GM11168 (cell line): Measurements from ENCODE around the gene CACNG1.
"Not testable (repeated sequence)": the region's sequence is repeated elsewhere in the genome, so short reads cannot be mapped to it uniquely, and the experiment has no call there.

ENCODE experiments used
- in situ Hi-C: fragments of 300-500 bp; cut with MboI; formaldehyde crosslinking; loops from one replicate; pipeline ENCODE4 v1.12.0; 2022; ENCODE audit warnings: low sequenced_read_pairs; ENCODE audit not compliant: unreplicated experiment

CACNG1 gene

DNA sequence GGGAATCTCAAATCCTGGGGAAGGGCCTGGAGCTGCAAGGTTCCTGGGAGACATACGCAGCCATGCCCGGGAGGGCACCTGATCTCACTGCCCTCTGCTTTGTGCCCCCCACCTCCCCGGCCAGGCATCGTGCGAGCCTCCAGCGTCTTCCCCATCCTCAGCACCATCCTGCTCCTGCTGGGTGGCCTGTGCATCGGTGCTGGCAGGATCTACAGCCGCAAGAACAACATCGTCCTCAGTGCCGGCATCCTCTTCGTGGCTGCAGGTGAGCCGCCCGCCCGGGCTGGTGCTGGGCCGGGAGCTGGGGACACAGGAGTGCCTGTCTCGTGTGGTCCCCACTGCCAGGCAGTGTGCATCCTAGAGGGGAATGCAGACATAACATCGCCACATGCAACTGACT lies 19.6 kb upstream of the CACNG1 start:
- in situ Hi-C loops = no loop called here

- in situ Hi-C loops = no loop called here
Measured at GRCh38 chr17:67025216-67025792, 19.1 kb upstream of the CACNG1 start.

DNA sequence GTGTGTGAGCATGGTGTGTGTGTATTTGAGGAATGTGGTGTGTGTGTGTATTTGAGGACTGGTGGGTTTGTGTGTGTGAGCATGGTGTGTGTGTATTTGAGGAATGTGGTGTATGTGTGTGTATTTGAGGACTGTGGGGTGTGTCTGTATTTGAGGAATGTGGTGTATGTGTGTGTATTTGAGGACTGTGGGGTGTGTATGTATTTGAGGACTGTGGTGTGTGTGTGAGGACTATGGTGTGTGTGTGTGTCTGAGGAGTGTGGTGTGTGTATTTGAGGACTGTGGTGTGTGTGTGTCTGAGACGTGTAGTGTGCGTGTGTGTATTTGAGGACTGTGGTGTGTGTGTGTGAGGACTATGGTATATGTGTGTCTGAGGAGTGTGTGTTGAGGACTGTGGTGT lies 18.0 kb upstream of the CACNG1 start:
- in situ Hi-C loops = no loop called here

DNA sequence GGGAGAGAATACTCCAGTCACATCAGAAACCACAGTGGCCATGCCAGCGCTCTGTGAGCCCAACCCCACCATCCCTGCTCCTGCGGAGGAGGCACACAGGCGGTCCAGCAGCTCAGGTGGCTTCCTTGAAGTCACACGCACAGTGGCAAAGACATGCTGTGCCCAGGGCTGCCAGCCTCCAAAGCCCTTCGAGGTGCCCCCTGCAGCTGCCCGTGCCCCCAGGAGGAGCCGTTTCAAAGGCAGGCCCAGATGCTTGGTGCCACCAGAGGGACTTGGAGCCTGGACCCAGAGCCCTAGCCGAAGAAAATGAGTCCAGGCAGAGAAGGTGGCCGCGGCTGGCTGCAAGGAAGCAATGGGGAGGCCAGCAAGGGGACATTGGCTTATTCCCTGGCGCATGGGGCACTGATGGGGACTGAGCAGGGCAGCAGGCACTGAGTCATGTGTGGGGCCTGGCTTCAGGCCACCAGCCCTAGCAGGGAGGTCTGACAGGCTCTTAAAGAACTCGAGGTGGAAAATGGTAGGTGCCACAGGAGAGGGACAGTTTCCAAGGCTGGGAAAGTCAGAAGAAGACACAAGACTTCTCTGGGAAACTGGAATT lies 17.2 kb upstream of the CACNG1 start:
- in situ Hi-C loops = no loop called here

DNA sequence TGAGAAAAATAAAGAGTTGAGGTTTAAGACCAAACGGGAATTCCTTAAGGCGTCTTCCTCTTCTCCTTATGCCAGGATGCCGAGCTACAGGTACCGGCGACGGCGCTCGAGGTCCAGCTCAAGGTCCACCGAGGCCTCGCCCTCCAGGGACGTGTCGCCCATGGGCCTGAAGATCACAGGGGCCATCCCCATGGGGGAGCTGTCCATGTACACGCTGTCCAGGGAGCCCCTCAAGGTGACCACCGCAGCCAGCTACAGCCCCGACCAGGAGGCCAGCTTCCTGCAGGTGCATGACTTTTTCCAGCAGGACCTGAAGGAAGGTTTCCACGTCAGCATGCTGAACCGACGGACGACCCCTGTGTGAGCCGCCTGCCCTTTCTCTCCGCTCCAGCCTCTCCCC lies 13.7 kb upstream of the CACNG1 start:
- in situ Hi-C loops = no loop called here

DNA sequence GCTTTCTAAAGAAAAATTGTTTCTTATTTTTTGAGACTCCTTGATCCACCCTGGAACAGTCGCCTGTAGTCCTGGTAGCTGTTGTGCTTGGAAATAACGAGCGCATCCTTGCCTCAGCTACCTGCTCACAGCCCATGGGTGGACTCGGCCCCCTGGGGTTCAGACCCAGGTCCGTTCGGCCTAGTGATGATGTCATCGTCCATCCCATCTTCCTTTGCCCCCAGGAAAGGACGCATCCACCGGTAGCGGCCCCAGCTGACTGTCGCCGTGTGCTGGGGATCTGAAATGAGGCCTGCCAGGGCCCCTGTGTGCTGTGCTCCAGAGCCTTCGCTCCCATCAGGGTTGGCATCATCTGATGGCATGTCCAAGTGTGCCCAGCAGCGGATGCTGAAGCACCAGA lies 12.0 kb upstream of the CACNG1 start:
- in situ Hi-C loops = no loop called here

GRCh38 chr17:67032985-67033384 lies 11.4 kb upstream of the CACNG1 start:
- in situ Hi-C loops = no loop called here

DNA sequence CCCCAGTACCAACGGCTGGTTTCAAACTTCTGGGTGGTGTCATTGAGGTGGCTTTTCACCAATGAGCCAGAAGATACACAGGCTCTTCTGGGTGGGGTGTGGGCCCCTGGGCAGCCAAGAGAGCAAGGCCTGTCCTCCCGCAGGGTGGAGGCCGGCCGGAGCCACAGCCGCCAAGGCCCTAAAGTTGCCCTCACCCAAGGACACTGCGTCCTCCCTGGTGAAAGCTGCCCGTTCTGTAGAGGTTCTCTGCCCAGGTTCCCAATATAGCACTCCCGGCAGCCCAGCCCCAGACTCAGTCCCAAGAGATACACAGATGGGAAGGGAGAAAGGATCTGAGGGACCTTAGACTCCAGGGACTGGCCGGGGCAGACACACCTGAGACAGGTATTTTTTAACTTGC lies 10.7 kb upstream of the CACNG1 start:
- in situ Hi-C loops = no loop called here

DNA sequence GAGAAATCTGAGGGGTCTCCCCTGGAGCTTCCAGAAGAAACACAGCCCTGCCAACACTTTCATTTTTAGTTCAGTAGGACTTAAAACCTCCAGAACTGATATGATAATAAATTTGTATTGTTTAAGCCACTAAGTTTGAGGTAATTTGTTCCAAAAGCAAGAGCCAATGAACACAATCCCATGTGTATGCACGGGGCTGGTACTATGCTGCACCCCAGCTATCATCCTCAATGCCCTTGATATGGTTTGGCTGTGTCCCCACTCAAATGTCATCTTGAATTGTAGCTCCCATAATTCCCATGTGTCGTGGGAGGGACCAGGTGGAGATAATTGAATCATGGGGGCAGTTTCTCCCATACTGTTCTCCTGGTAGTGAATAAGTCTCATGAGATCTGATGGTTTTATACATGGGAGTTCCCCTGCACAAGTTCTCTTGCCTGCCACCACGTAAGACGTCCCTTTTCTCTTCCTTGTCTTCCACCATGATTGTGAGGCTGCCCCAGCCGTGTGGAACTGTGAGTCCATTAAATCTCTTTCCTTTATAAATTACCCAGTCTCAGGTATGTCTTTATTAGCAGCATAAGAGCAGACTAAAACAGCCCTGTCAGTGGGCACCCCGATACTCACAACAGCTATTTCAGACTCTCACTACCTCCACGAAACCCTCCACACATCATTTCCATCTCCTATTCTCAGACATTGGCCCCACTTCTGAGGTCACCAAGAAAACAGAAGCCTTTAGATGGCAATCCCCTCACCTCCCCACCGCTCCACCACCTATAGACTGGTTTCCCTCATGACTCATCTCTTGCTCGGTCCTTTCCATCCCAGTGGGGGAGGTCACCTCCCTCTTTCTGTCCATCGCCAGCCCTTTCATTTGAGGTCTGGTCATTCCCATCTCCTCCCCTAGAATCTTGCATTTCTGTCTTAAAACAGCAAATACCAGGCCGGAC lies 8.9 kb upstream of the CACNG1 start:
- in situ Hi-C loops = no loop called here

GRCh38 chr17:67038861-67039365 lies 5.4 kb upstream of the CACNG1 start:
- in situ Hi-C loops = no loop called here

- in situ Hi-C loops = no loop called here
Measured at GRCh38 chr17:67040652-67041051, 3.7 kb upstream of the CACNG1 start.

DNA sequence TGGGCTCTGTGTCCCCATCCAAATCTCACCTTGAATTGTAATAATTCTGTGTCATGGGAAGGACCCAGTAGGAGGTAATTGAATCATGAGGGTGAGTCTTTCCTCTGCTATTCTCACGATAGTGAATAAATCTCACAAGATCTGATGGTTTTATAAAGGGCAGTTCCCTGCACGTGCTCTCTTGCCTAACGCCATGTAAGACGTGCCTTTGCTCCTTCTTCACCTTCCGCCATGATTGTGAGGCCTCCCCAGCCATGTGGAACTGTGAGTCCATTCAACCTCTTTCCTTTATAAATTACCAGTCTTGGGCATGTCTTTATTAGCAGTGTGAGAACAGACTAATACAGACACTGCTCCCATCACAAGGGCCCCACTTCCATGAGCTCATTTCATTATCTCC lies 3.2 kb upstream of the CACNG1 start:
- in situ Hi-C loops = not testable (repeated sequence)

DNA sequence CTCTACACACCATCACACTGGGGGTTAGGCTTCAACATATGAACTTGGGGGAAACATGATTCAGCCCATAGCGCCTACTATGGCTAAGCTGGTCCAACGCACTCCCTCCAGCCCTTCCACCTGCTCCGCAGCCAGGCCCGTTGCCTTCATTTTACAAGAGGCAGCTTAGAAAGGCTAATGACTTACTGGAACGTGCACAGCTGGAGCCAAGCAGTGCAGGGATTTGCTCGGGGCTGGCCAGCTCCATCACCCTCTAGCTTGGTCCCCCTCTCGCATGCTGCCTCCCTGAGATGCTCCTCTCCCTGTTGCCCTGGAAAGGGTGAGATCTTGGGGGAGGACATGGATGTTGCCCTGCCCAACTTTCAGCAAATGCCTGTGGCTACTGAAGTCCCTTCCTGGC lies 2.8 kb upstream of the CACNG1 start:
- in situ Hi-C loops = no loop called here

- in situ Hi-C loops = no loop called here
Measured at GRCh38 chr17:67041941-67042899, 2.1 kb upstream of the CACNG1 start.

DNA sequence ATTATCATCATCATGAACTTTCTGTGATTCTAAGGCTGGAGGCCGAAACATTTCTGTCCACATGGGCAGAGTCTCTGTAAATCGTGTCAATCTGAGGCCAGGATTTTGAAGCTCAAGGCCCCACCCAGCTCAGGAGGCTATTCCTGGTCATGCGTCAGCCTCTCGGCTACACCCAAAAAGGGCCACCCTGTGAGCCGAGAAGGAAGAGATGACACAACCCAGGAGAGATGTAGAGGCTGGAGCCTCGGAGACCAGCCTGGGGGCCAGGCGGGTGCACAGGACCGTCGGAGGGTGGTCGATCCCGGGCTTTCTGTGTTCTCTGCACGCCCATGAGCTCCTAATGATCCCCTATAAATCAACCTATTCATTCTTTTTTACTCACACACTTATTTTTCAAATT lies 1.1 kb upstream of the CACNG1 start:
- in situ Hi-C loops = no loop called here

GRCh38 chr17:67044940-67045339 lies 586 bp downstream of the CACNG1 start:
- in situ Hi-C loops = no loop called here

DNA sequence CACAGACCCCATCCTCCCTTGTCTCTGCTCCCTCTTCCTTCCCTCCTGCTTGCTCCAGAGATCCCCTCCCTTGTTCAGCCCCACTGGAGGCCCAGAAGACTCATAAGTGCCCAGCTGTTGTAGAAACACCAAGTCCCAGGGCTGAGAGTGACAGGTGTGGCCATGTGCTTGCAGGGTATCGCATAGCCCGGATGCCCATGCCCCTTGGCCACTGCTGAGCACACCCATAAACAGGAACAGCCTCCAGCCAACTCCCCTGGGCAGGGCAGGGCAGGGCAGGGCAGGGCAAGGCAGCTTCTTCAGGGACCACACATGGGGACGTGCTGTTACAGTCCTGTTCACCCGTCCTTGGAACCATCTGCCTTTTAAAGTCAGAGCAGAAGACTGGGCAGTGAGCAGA lies 2.0 kb downstream of the CACNG1 start:
- in situ Hi-C loops = no loop called here

GRCh38 chr17:67047382-67047781 lies 3.0 kb downstream of the CACNG1 start:
- in situ Hi-C loops = no loop called here

- in situ Hi-C loops = no loop called here
Measured at GRCh38 chr17:67049025-67049739, 4.8 kb downstream of the CACNG1 start.

DNA sequence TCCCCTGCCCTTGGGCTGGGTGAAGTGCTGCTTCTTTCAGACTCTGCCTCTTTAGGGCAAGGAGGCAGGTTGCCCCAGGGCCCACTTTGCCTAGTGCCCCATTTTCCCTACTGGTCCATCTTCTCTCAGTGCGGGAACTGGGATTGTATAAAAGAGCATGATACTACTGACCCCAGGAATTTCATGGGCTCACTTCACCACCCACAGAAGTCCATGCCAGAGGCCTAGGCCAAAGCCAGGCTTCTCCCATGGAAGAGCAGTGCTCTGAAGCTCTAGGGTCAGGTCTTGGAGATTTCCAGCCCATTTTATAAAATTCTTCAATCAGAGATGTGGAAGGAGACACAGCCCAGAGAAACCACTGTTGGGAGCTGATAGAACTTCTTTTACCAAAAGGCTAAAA lies 5.7 kb downstream of the CACNG1 start:
- in situ Hi-C loops = no loop called here
